GM12878 (cell line): ENCODE data around the gene VTA1.

Experiments
- EP300 ChIP-seq, 2 experiments: fragments of 150-350 bp in 1 of 2; IDR thresholded peaks; 2 replicates each; pipeline ENCODE4 v1.6.1; 2011 to 2012; ENCODE audit warnings: low read depth in 2 of 2, low read length in 2 of 2, borderline replicate concordance in 1 of 2, improper control_type of control experiment in 1 of 2, inconsistent platforms in 1 of 2; ENCODE audit not compliant: control insufficient read depth in 1 of 2
- EZH2 ChIP-seq: IDR thresholded peaks from 2 replicates; pipeline ENCODE4 v1.6.1; 2012; ENCODE audit warnings: low read depth, mild to moderate bottlenecking, control low read depth, inconsistent platforms, low read length, borderline replicate concordance; ENCODE audit not compliant: control insufficient read depth
- FOXK2 ChIP-seq: fragments of 450-650 bp; IDR thresholded peaks from 2 replicates; pipeline ENCODE4 v1.6.1; 2017; ENCODE audit warnings: mild to moderate bottlenecking, moderate library complexity
- GABPA ChIP-seq: IDR thresholded peaks from 2 replicates; pipeline ENCODE4 v1.6.1; 2014; ENCODE audit warnings: antibody characterized with exemption, low read depth, mild to moderate bottlenecking, inconsistent platforms
- JUNB ChIP-seq: IDR thresholded peaks from 2 replicates; pipeline ENCODE4 v1.6.1; 2016; ENCODE audit warnings: antibody characterized with exemption, mild to moderate bottlenecking
- KDM1A ChIP-seq: fragments of 200-600 bp; sonication (generic); IDR thresholded peaks from 2 replicates; pipeline ENCODE4 v1.6.1; 2016; ENCODE audit warnings: borderline replicate concordance
- POLR2A ChIP-seq: IDR thresholded peaks from 2 replicates; pipeline ENCODE4 v1.6.1; 2011; ENCODE audit warnings: low read depth, mild to moderate bottlenecking, low read length
- POLR2AphosphoS5 ChIP-seq: IDR thresholded peaks from 2 replicates; pipeline ENCODE4 v1.6.1; 2011; ENCODE audit warnings: mild to moderate bottlenecking, low read length, inconsistent platforms
- RAD21 ChIP-seq: IDR thresholded peaks from 2 replicates; pipeline ENCODE4 v1.6.1; 2011; ENCODE audit warnings: mild to moderate bottlenecking, low read depth, low read length, moderate library complexity; ENCODE audit not compliant: insufficient read depth
- TF ChIP-seq, protein P1 (sequence below), 3 experiments: IDR thresholded peaks in 2 of 3; conservative IDR thresholded peaks in 1 of 3; 2 replicates each; pipeline ENCODE4 v1.5.1; 2011; ENCODE audit warnings: low read depth in 3 of 3, low read length in 3 of 3, mild to moderate bottlenecking in 3 of 3, control low read depth in 2 of 3, moderate library complexity in 2 of 3, inconsistent platforms in 1 of 3, mixed read lengths in 1 of 3; ENCODE audit not compliant: control insufficient read depth in 2 of 3, insufficient read depth in 1 of 3; ENCODE audit errors: extremely low read depth in 1 of 3
- TF ChIP-seq, protein P2 (sequence below): IDR thresholded peaks from 2 replicates; pipeline ENCODE4 v1.6.1; 2011; ENCODE audit warnings: low read depth, mild to moderate bottlenecking, low read length, moderate library complexity, borderline replicate concordance; ENCODE audit errors: extremely low read depth
- TF ChIP-seq, protein P3 (sequence below): fragments of 450-650 bp; IDR thresholded peaks from 2 replicates; pipeline ENCODE4 v1.6.1; 2017; ENCODE audit warnings: mild to moderate bottlenecking
- TF ChIP-seq, protein P4 (sequence below): fragments of 450-650 bp; formaldehyde crosslinking; IDR thresholded peaks from 2 replicates; pipeline ENCODE4 v1.5.0; 2022; ENCODE audit warnings: mild to moderate bottlenecking, missing genetic modification characterization

DNA sequence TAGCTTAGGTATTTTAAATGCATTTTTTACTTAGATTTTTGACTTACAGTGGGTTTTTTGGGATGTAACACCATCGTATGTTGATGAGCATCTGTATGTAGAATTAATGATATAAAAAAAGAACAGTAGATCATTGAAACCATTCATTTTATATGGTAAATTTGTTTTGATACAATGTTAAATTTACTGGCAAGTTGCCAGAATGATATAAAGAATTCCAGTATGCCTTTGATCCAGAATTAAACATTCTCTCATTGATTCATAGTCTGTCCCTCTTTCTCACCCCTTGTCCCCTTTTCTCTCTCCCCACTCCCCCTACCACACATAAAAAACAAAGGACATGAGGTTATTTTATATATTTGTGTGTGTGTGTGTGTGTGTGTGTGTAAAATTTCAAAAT is 45.3 kb downstream of the VTA1 start:
- no peak for TF ChIP-seq RAD21
- TF ChIP-seq, protein P1, sequence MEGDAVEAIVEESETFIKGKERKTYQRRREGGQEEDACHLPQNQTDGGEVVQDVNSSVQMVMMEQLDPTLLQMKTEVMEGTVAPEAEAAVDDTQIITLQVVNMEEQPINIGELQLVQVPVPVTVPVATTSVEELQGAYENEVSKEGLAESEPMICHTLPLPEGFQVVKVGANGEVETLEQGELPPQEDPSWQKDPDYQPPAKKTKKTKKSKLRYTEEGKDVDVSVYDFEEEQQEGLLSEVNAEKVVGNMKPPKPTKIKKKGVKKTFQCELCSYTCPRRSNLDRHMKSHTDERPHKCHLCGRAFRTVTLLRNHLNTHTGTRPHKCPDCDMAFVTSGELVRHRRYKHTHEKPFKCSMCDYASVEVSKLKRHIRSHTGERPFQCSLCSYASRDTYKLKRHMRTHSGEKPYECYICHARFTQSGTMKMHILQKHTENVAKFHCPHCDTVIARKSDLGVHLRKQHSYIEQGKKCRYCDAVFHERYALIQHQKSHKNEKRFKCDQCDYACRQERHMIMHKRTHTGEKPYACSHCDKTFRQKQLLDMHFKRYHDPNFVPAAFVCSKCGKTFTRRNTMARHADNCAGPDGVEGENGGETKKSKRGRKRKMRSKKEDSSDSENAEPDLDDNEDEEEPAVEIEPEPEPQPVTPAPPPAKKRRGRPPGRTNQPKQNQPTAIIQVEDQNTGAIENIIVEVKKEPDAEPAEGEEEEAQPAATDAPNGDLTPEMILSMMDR (IDR thresholded peaks at IDR 0.05 in 2 of 3, conservative IDR thresholded peaks at IDR 0.05 in 1 of 3; ENCODE audit: control insufficient read depth in 2 of 3, extremely low read depth in 1 of 3, insufficient read depth in 1 of 3, low read depth in 3 of 3, low read length in 3 of 3) = no peak
- TF ChIP-seq, protein P2, sequence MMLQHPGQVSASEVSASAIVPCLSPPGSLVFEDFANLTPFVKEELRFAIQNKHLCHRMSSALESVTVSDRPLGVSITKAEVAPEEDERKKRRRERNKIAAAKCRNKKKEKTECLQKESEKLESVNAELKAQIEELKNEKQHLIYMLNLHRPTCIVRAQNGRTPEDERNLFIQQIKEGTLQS = no peak
- no peak for TF ChIP-seq JUNB
- TF ChIP-seq KDM1A = no peak
- no peak for TF ChIP-seq FOXK2
- TF ChIP-seq EZH2 = no peak
- TF ChIP-seq POLR2A = no peak
- no peak for TF ChIP-seq EP300 (IDR thresholded peaks at IDR 0.05; ENCODE audit: borderline replicate concordance in 1 of 2, control insufficient read depth in 1 of 2, low read depth in 2 of 2, low read length in 2 of 2)
- TF ChIP-seq POLR2AphosphoS5 = no peak
- TF ChIP-seq GABPA = no peak
- TF ChIP-seq, protein P3, sequence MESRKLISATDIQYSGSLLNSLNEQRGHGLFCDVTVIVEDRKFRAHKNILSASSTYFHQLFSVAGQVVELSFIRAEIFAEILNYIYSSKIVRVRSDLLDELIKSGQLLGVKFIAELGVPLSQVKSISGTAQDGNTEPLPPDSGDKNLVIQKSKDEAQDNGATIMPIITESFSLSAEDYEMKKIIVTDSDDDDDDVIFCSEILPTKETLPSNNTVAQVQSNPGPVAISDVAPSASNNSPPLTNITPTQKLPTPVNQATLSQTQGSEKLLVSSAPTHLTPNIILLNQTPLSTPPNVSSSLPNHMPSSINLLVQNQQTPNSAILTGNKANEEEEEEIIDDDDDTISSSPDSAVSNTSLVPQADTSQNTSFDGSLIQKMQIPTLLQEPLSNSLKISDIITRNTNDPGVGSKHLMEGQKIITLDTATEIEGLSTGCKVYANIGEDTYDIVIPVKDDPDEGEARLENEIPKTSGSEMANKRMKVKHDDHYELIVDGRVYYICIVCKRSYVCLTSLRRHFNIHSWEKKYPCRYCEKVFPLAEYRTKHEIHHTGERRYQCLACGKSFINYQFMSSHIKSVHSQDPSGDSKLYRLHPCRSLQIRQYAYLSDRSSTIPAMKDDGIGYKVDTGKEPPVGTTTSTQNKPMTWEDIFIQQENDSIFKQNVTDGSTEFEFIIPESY = no peak
- TF ChIP-seq, protein P4, sequence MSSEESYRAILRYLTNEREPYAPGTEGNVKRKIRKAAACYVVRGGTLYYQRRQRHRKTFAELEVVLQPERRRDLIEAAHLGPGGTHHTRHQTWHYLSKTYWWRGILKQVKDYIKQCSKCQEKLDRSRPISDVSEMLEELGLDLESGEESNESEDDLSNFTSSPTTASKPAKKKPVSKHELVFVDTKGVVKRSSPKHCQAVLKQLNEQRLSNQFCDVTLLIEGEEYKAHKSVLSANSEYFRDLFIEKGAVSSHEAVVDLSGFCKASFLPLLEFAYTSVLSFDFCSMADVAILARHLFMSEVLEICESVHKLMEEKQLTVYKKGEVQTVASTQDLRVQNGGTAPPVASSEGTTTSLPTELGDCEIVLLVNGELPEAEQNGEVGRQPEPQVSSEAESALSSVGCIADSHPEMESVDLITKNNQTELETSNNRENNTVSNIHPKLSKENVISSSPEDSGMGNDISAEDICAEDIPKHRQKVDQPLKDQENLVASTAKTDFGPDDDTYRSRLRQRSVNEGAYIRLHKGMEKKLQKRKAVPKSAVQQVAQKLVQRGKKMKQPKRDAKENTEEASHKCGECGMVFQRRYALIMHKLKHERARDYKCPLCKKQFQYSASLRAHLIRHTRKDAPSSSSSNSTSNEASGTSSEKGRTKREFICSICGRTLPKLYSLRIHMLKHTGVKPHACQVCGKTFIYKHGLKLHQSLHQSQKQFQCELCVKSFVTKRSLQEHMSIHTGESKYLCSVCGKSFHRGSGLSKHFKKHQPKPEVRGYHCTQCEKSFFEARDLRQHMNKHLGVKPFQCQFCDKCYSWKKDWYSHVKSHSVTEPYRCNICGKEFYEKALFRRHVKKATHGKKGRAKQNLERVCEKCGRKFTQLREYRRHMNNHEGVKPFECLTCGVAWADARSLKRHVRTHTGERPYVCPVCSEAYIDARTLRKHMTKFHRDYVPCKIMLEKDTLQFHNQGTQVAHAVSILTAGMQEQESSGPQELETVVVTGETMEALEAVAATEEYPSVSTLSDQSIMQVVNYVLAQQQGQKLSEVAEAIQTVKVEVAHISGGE (CRISPR knock-in tag) = no peak
